B cell (primary cell): ENCODE data around the gene CAMK2D. TPM values are rescaled to one million over a fixed set of nuclear protein-coding genes. Genes with fewer than 3 reads are reported as not detected.

Experiments used
- ATAC-seq: fragments of 200-7000 bp; cut with Tn5 transposase; one replicate; pipeline ENCODE4 v1.10.0; 2021; ENCODE audit warnings: low read depth, mild to moderate bottlenecking, moderate number of reproducible peaks, moderate library complexity
- CTCF ChIA-PET: fragments of 350-600 bp; sonication (Branson Sonifier 250); formaldehyde crosslinking; loops from one replicate; lab custom pipeline; 2021; ENCODE audit warnings: antibody characterized with exemption, inconsistent platforms; lab: Charles Lee
- POLR2A ChIA-PET: fragments of 350-600 bp; sonication (Branson Sonifier 250); formaldehyde crosslinking; loops from one replicate; lab custom pipeline; 2021; ENCODE audit warnings: antibody characterized with exemption; lab: Charles Lee
- DNase-seq: peaks from one replicate; pipeline ENCODE4 v3.0.0; 2013
- H2AFZ ChIP-seq: 2 replicates; pipeline ENCODE4 v1.6.1; 2012; ENCODE audit warnings: mild to moderate bottlenecking, low read depth, low read length; ENCODE audit not compliant: insufficient read depth, poor library complexity, severe bottlenecking
- H3K27ac ChIP-seq, 2 donors: 1 replicate in 1 of 2; 2 replicates in 1 of 2; pipeline ENCODE4 v1.5.1; 2012 to 2013; ENCODE audit warnings: low read length in 2 of 2, mild to moderate bottlenecking in 2 of 2, moderate library complexity in 1 of 2
- H3K27me3 ChIP-seq, 4 experiments: fragments of 200-600 bp in 1 of 4; sonication (generic) in 1 of 4; replicated peaks in 1 of 4; 1 replicate in 2 of 4; 2 replicates in 2 of 4; pipeline versions ENCODE4 v1.6.1 to v1.7.0; 2013 to 2016; ENCODE audit warnings: low read length in 3 of 4, mild to moderate bottlenecking in 2 of 4, mixed read lengths in 1 of 4, moderate library complexity in 1 of 4; ENCODE audit not compliant: insufficient read depth in 4 of 4, control insufficient read depth in 3 of 4; ENCODE audit errors: control extremely low read depth in 1 of 4
- H3K36me3 ChIP-seq, 2 experiments: replicated peaks in 1 of 2; 1 replicate in 1 of 2; 2 replicates in 1 of 2; pipeline versions ENCODE4 v1.6.1 to v1.7.1; 2013; ENCODE audit warnings: low read length in 1 of 2; ENCODE audit not compliant: insufficient read depth in 2 of 2, control insufficient read depth in 1 of 2; ENCODE audit errors: control extremely low read depth in 1 of 2, extremely low read depth in 1 of 2
- H3K4me1 ChIP-seq, 2 donors: fragments of 200-600 bp in 1 of 2; sonication (generic) in 1 of 2; 1 replicate in 1 of 2; 2 replicates in 1 of 2; pipeline versions ENCODE4 v1.5.1 to v1.6.1; 2013 to 2017; ENCODE audit warnings: low read length in 2 of 2; ENCODE audit not compliant: control insufficient read depth in 2 of 2, insufficient read depth in 2 of 2
- H3K4me2 ChIP-seq: replicated peaks from 2 replicates; pipeline ENCODE3; 2012; ENCODE audit warnings: mild to moderate bottlenecking, low read depth, low read length; ENCODE audit not compliant: poor library complexity, severe bottlenecking
- H3K4me3 ChIP-seq, 5 experiments: fragments of 200-600 bp in 1 of 5; sonication (generic) in 1 of 5; 1 replicate in 3 of 5; 2 replicates in 2 of 5; pipeline versions ENCODE4 v1.5.1 to v1.7.0; 2011 to 2016; ENCODE audit warnings: low read length in 4 of 5, mild to moderate bottlenecking in 4 of 5, low read depth in 2 of 5, control low read depth in 1 of 5, moderate library complexity in 1 of 5; ENCODE audit not compliant: insufficient read depth in 1 of 5; ENCODE audit errors: control extremely low read depth in 1 of 5, extremely low read depth in 1 of 5
- H3K79me2 ChIP-seq: fragments of 200-600 bp; sonication (generic); one replicate; pipeline ENCODE4 v1.6.0; 2016; ENCODE audit warnings: low read length; ENCODE audit not compliant: control insufficient read depth, insufficient read depth
- H3K9ac ChIP-seq: fragments of 200-600 bp; sonication (generic); 2 replicates; pipeline ENCODE4 v1.6.1; 2017; ENCODE audit warnings: mild to moderate bottlenecking, low read length, moderate library complexity
- H3K9me3 ChIP-seq, 3 donors: one replicate each; pipeline versions ENCODE4 v1.6.1 to v1.7.1; 2013; ENCODE audit warnings: low read length in 2 of 3; ENCODE audit not compliant: control insufficient read depth in 2 of 3, insufficient read depth in 1 of 3; ENCODE audit errors: control extremely low read depth in 1 of 3
- H4K20me1 ChIP-seq: 2 replicates; pipeline ENCODE4 v1.6.0; 2012; ENCODE audit warnings: mild to moderate bottlenecking, low read length; ENCODE audit not compliant: insufficient read depth, control insufficient read depth, poor library complexity, severe bottlenecking
- H3K27ac Mint-ChIP-seq: one replicate; pipeline ENCODE4 v1.8.0; 2021; ENCODE audit warnings: mixed read lengths
- H3K27me3 Mint-ChIP-seq: one replicate; pipeline ENCODE4 v1.8.0; 2021; ENCODE audit warnings: mixed read lengths
- H3K4me1 Mint-ChIP-seq: one replicate; pipeline ENCODE4 v1.8.0; 2021; ENCODE audit warnings: mixed read lengths
- H3K4me3 Mint-ChIP-seq: one replicate; pipeline ENCODE4 v1.8.0; 2021; ENCODE audit warnings: mixed read lengths
- H3K9me3 Mint-ChIP-seq: one replicate; pipeline ENCODE4 v1.8.0; 2022; ENCODE audit warnings: mixed read lengths; ENCODE audit not compliant: insufficient read depth
- EZH2 ChIP-seq: IDR thresholded peaks from 2 replicates; pipeline ENCODE4 v1.6.1; 2012; ENCODE audit warnings: borderline replicate concordance, low read depth, mild to moderate bottlenecking, moderate library complexity, low read length; ENCODE audit not compliant: insufficient read depth, poor library complexity, severe bottlenecking
- WGBS: methylation state at CpG from one replicate; pipeline ENCODE4 v1.1.5; 2013; ENCODE audit warnings: missing lambda C conversion rate; ENCODE audit not compliant: insufficient coverage; 5-methylcytosine and 5-hydroxymethylcytosine counted together
- intact Hi-C: fragments of 100-400 bp; cut with micrococcal nuclease; formaldehyde crosslinking; loops from one replicate; pipeline ENCODE4 v1.10.0; 2022
- polyA plus RNA-seq: library from polyadenylated mRNA; depleted of rRNA; stranded (reverse); fragments of >200 nt; gene quantifications from 2 replicates; pipeline ENCODE4 v1.2.3, GENCODE V29; 2012
- total RNA-seq, 2 donors: library from RNA; stranded (reverse); fragments of 120-200 nt in 1 of 2; gene quantifications; 1 replicate in 1 of 2; 2 replicates in 1 of 2; pipeline versions ENCODE4 v1.2.3 to v1.2.4, GENCODE V29; 2013 to 2022
- TF ChIP-seq, protein P1 (sequence below): fragments of 200-600 bp; IDR thresholded peaks from one replicate; pipeline ENCODE4 v1.8.0; 2022; ENCODE audit warnings: antibody characterized with exemption, mild to moderate bottlenecking

CAMK2D gene
- total and polyA plus RNA-seq, 2 donors (not counting 1 experiment from before 2014, with no cell fraction given), result 26.3 to 57.0 TPM

- intact Hi-C loops, result no loop called here
- POLR2A ChIA-PET, result interaction anchor here (1.3 kb wide), 1 partner anchor 18 kb away, joined by 6 read pairs; no protein-coding TSS in a partner anchor
Observed at GRCh38 chr4:113601636-113602035, 159.9 kb downstream of the CAMK2D start.

GRCh38 chr4:113596396-113596795 is 165.1 kb downstream of the CAMK2D start:
- intact Hi-C loops, result no loop called here
- no peaks in the 10 kb centered on the region for H3K27me3 Mint-ChIP-seq
- Histone ChIP-seq H3K9ac (no peak overlapping the region), H3K79me2 (peaks cover 47% of the 10 kb centered on the region), H3K4me2 (no peak overlapping the region), H3K27me3 (no peaks in the 10 kb centered on the region), H3K36me3 (peaks cover 0 to 13% of the 10 kb centered on the region in 2 experiments), H3K4me3 (no peak overlapping the region), H3K4me1 (peaks cover 31 to 41% of the 10 kb centered on the region in 2 donors), H4K20me1 (no peaks in the 10 kb centered on the region), H2AFZ (no peak overlapping the region), H3K9me3 (no peaks in the 10 kb centered on the region), H3K27ac (no peak overlapping the region)
- ATAC-seq (no peak), DNase-seq (no peak)
- no peaks in the 10 kb centered on the region for H3K9me3 Mint-ChIP-seq
- WGBS, result 100% methylated on average over 2 of the region's 6 CpGs
- H3K4me3 Mint-ChIP-seq, result no peak overlapping the region
- H3K4me1 Mint-ChIP-seq, result peaks cover 64% of the 10 kb centered on the region
- ChIA-PET POLR2A (no interaction called here), CTCF (interaction anchor here (0.7 to 1.5 kb wide), 3 partner anchors 8 to 315 kb away, joined by 3 to 5 read pairs (median 4); no protein-coding TSS in a partner anchor)
- TF ChIP-seq, protein P1, sequence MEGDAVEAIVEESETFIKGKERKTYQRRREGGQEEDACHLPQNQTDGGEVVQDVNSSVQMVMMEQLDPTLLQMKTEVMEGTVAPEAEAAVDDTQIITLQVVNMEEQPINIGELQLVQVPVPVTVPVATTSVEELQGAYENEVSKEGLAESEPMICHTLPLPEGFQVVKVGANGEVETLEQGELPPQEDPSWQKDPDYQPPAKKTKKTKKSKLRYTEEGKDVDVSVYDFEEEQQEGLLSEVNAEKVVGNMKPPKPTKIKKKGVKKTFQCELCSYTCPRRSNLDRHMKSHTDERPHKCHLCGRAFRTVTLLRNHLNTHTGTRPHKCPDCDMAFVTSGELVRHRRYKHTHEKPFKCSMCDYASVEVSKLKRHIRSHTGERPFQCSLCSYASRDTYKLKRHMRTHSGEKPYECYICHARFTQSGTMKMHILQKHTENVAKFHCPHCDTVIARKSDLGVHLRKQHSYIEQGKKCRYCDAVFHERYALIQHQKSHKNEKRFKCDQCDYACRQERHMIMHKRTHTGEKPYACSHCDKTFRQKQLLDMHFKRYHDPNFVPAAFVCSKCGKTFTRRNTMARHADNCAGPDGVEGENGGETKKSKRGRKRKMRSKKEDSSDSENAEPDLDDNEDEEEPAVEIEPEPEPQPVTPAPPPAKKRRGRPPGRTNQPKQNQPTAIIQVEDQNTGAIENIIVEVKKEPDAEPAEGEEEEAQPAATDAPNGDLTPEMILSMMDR, result no peak
- TF ChIP-seq EZH2, result no peak
- no peak overlapping the region for H3K27ac Mint-ChIP-seq

More at GRCh38 chr4:113601636-113602035, 159.9 kb downstream of the CAMK2D start:
- peaks cover 52% of the 10 kb centered on the region for H3K4me1 Mint-ChIP-seq
- H3K9me3 Mint-ChIP-seq, result no peaks in the 10 kb centered on the region
- H3K4me3 ChIP-seq, result no peak overlapping the region
- H4K20me1 ChIP-seq, result no peaks in the 10 kb centered on the region
- ATAC-seq, result no peak
- H3K27ac Mint-ChIP-seq, result no peak overlapping the region
- H3K9me3 ChIP-seq, result peaks cover 0 to 4% (median 0%) of the 10 kb centered on the region in 3 donors
- H3K9ac ChIP-seq, result no peak overlapping the region
- H3K4me2 ChIP-seq, result no peak overlapping the region
- peaks cover 12 to 27% of the 10 kb centered on the region in 2 donors for H3K4me1 ChIP-seq
- whole genome bisulfite sequencing, result 87% methylated on average over 2 of the region's 4 CpGs
- H3K4me3 Mint-ChIP-seq, result no peak overlapping the region
- H3K36me3 ChIP-seq, result peaks cover 0 to 14% of the 10 kb centered on the region in 2 experiments
- CTCF ChIA-PET, result interaction anchor here (1.2 kb wide), 1 partner anchor 36 kb away, joined by 3 read pairs; no protein-coding TSS in a partner anchor
- TF ChIP-seq, protein P1, result no peak
- no peak for TF ChIP-seq EZH2
- peaks cover 57% of the 10 kb centered on the region for H3K79me2 ChIP-seq
- no peaks in the 10 kb centered on the region for H3K27me3 ChIP-seq
- no peak overlapping the region for H2AFZ ChIP-seq
- no peak for DNase-seq
- no peak overlapping the region for H3K27ac ChIP-seq
- no peaks in the 10 kb centered on the region for H3K27me3 Mint-ChIP-seq
